OCI-LY3 (cell line): Measurements from ENCODE around the gene KCTD16.

Experiments
- CTCF ChIP-seq: fragments of 200-600, 300-600 bp; sonication (generic); IDR thresholded peaks from 2 replicates; pipeline ENCODE4 v1.5.1; 2014; ENCODE audit warnings: antibody characterized with exemption, low read length, low read depth
- EZH2phosphoT487 ChIP-seq: fragments of 200-600 bp; shearing (Covaris generic); IDR thresholded peaks from 2 replicates; pipeline ENCODE4 v1.6.1; 2018; ENCODE audit warnings: antibody characterized with exemption, mixed run types, low read depth

GRCh38 chr5:144395704-144396103 lies 225.0 kb downstream of the KCTD16 start:
- TF ChIP-seq CTCF (no peak), EZH2phosphoT487 (no peak)
